Natural killer cell (primary cell): ENCODE data around the gene YBEY. TPM values are rescaled to one million over a fixed set of nuclear protein-coding genes. Genes with fewer than 3 reads are reported as not detected.

Experiments used
- ATAC-seq, 3 donors: fragments of 150-1000 bp in 2 of 3; fragments of 200-7000 bp in 1 of 3; cut with Tn5 transposase; 1 replicate in 1 of 3; 2 replicates in 2 of 3; pipeline ENCODE4 v1.10.0; 2021; ENCODE audit warnings: mild to moderate bottlenecking in 2 of 3, moderate library complexity in 2 of 3
- DNase-seq, 2 donors: peaks; one replicate each; pipeline versions ENCODE4 v3.0.0 to v3.0.0-alpha.2; 2013 to 2021; ENCODE audit warnings: mixed read lengths in 1 of 2
- H3K27ac ChIP-seq: one replicate; pipeline ENCODE4 v1.5.1; 2013; ENCODE audit warnings: mild to moderate bottlenecking, low read length
- H3K27me3 ChIP-seq: one replicate; pipeline ENCODE4 v1.6.1; 2013; ENCODE audit warnings: low read length; ENCODE audit not compliant: control insufficient read depth, insufficient read depth
- H3K36me3 ChIP-seq: one replicate; pipeline ENCODE4 v1.6.1; 2013; ENCODE audit warnings: low read length; ENCODE audit not compliant: control insufficient read depth, insufficient read depth
- H3K4me1 ChIP-seq: one replicate; pipeline ENCODE4 v1.6.1; 2013; ENCODE audit warnings: low read length; ENCODE audit not compliant: control insufficient read depth, insufficient read depth
- H3K4me3 ChIP-seq: one replicate; pipeline ENCODE4 v1.5.1; 2013; ENCODE audit warnings: low read length
- H3K9me3 ChIP-seq: one replicate; pipeline ENCODE4 v1.6.1; 2013; ENCODE audit warnings: low read length; ENCODE audit not compliant: control insufficient read depth, insufficient read depth
- H3K27ac Mint-ChIP-seq, 2 donors: one replicate each; pipeline ENCODE4 v1.8.0; 2022; ENCODE audit warnings: mild to moderate bottlenecking in 2 of 2, mixed read lengths in 2 of 2, moderate library complexity in 1 of 2
- H3K27me3 Mint-ChIP-seq, 2 donors: one replicate each; pipeline ENCODE4 v1.8.0; 2022; ENCODE audit warnings: low read depth in 2 of 2, mixed read lengths in 2 of 2
- H3K36me3 Mint-ChIP-seq: one replicate; pipeline ENCODE4 v1.8.0; 2022; ENCODE audit warnings: mixed read lengths
- H3K4me1 Mint-ChIP-seq, 2 donors: one replicate each; pipeline ENCODE4 v1.8.0; 2022; ENCODE audit warnings: mixed read lengths in 2 of 2
- H3K4me3 Mint-ChIP-seq: one replicate; pipeline ENCODE4 v1.8.0; 2022; ENCODE audit warnings: mild to moderate bottlenecking, moderate library complexity, mixed read lengths
- H3K9me3 Mint-ChIP-seq, 2 donors: one replicate each; pipeline ENCODE4 v1.8.0; 2022; ENCODE audit warnings: mixed read lengths in 2 of 2
- WGBS: methylation state at CpG from one replicate; pipeline ENCODE4 v1.1.7; 2013; ENCODE audit warnings: missing lambda C conversion rate; ENCODE audit not compliant: insufficient coverage; 5-methylcytosine and 5-hydroxymethylcytosine counted together
- intact Hi-C: fragments of 100-400 bp; cut with micrococcal nuclease; formaldehyde crosslinking; loops from one replicate; pipeline ENCODE4 v1.14.2; 2022
- total RNA-seq, 4 donors: library from RNA; stranded (reverse); fragments of 120-200 nt in 1 of 4; gene quantifications; one replicate each; pipeline versions ENCODE4 v1.2.3 to v1.2.4, GENCODE V29; 2013 to 2022
- TF ChIP-seq, protein P1 (sequence below): fragments of 200-600 bp; IDR thresholded peaks from one replicate; pipeline ENCODE4 v1.8.0; 2022; ENCODE audit warnings: antibody characterized with exemption

YBEY gene
- total RNA-seq, 3 donors from 2014 or later (not counting 1 experiment from before 2014, with no cell fraction given), result 10.8 to 13.7 (median 12.7) TPM

DNA sequence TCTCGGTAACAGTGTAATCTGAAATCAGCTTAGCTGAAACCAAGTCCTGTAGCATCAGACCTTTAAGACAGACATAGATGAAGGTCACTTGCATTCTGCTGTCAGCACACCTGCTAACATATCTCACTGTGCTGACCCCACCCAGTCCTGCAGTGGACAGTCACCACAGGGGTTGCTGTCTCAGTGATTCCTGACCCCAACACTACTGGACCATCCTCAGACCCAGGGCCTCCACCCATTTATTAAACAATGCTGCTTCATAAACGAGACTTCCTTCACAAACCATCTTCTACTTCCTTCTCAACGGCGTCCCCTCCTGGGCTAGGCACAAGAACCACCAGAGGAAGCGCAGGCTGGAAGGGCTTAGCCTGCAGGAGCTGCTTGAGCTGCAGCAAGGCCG lies 39.8 kb upstream of the YBEY start:
- intact Hi-C loops, result no loop called here
- Mint-ChIP-seq H3K4me1 (peaks cover 16 to 23% of the 10 kb centered on the region in 2 donors), H3K27me3 (no peaks in the 10 kb centered on the region), H3K4me3 (no peak overlapping the region), H3K36me3 (peaks cover 32% of the 10 kb centered on the region), H3K9me3 (no peaks in the 10 kb centered on the region), H3K27ac (peak overlapping the region in 1 of 2 donors; percentile 60)
- TF ChIP-seq, protein P1, sequence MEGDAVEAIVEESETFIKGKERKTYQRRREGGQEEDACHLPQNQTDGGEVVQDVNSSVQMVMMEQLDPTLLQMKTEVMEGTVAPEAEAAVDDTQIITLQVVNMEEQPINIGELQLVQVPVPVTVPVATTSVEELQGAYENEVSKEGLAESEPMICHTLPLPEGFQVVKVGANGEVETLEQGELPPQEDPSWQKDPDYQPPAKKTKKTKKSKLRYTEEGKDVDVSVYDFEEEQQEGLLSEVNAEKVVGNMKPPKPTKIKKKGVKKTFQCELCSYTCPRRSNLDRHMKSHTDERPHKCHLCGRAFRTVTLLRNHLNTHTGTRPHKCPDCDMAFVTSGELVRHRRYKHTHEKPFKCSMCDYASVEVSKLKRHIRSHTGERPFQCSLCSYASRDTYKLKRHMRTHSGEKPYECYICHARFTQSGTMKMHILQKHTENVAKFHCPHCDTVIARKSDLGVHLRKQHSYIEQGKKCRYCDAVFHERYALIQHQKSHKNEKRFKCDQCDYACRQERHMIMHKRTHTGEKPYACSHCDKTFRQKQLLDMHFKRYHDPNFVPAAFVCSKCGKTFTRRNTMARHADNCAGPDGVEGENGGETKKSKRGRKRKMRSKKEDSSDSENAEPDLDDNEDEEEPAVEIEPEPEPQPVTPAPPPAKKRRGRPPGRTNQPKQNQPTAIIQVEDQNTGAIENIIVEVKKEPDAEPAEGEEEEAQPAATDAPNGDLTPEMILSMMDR, result no peak
- no peak for DNase-seq
- Histone ChIP-seq H3K4me3 (no peak overlapping the region), H3K27ac (no peak overlapping the region), H3K9me3 (no peaks in the 10 kb centered on the region), H3K4me1 (peaks cover 3% of the 10 kb centered on the region), H3K36me3 (peaks cover 85% of the 10 kb centered on the region), H3K27me3 (no peaks in the 10 kb centered on the region)
- 92% methylated on average over 6 of the region's 6 CpGs for WGBS
- no peak for ATAC-seq

- TF ChIP-seq, protein P1, result no peak
- WGBS, result 91% methylated on average over 3 of the region's 3 CpGs
- peaks cover 10% of the 10 kb centered on the region for H3K4me1 ChIP-seq
- Mint-ChIP-seq H3K9me3 (no peaks in the 10 kb centered on the region), H3K4me1 (peaks cover 23 to 26% of the 10 kb centered on the region in 2 donors), H3K36me3 (peaks cover 27% of the 10 kb centered on the region), H3K4me3 (no peak overlapping the region), H3K27ac (peak overlapping the region in 1 of 2 donors; percentile 39), H3K27me3 (no peaks in the 10 kb centered on the region)
- H3K27me3 ChIP-seq, result no peaks in the 10 kb centered on the region
- no peak overlapping the region for H3K4me3 ChIP-seq
- H3K36me3 ChIP-seq, result peaks cover 77% of the 10 kb centered on the region
- intact Hi-C loops, result no loop called here
- DNase-seq (no peak), ATAC-seq (no peak)
- no peaks in the 10 kb centered on the region for H3K9me3 ChIP-seq
- H3K27ac ChIP-seq, result no peak overlapping the region
Observed at GRCh38 chr21:46247699-46248421, 38.3 kb upstream of the YBEY start.

DNA sequence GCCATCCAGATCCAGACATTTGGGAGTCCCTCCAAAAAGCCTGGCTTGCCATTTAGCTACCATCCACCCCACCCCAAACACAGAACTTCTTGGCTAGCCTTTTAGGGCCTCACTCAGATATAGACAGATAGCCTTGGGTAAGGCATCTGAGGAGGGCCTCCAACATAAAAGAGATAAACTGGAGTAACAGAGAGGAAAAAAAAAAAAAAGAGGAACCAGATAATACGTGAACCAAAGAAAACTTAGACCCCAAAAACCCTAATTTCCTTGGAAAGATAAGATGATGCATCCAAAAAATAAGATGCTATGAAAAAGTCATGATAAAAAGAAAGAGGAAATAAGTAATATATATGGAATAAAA lies 37.7 kb upstream of the YBEY start:
- peaks cover 71% of the 10 kb centered on the region for H3K36me3 ChIP-seq
- TF ChIP-seq, protein P1, result no peak
- H3K27me3 ChIP-seq, result no peaks in the 10 kb centered on the region
- H3K4me1 Mint-ChIP-seq, result peaks cover 27 to 28% of the 10 kb centered on the region in 2 donors
- ATAC-seq, result no peak
- H3K4me1 ChIP-seq, result peaks cover 15% of the 10 kb centered on the region
- H3K27me3 Mint-ChIP-seq, result no peaks in the 10 kb centered on the region
- H3K4me3 ChIP-seq, result no peak overlapping the region
- no peak overlapping the region for H3K4me3 Mint-ChIP-seq
- H3K9me3 Mint-ChIP-seq, result no peaks in the 10 kb centered on the region
- intact Hi-C loops, result no loop called here
- peaks cover 22% of the 10 kb centered on the region for H3K36me3 Mint-ChIP-seq
- no peaks in the 10 kb centered on the region for H3K9me3 ChIP-seq
- no CpG with 5 or more reads among the region's 1 CpG for WGBS
- no peak overlapping the region for H3K27ac ChIP-seq
- peak overlapping the region in 1 of 2 donors; percentile 39 for H3K27ac Mint-ChIP-seq
- DNase-seq, result no peak

DNA sequence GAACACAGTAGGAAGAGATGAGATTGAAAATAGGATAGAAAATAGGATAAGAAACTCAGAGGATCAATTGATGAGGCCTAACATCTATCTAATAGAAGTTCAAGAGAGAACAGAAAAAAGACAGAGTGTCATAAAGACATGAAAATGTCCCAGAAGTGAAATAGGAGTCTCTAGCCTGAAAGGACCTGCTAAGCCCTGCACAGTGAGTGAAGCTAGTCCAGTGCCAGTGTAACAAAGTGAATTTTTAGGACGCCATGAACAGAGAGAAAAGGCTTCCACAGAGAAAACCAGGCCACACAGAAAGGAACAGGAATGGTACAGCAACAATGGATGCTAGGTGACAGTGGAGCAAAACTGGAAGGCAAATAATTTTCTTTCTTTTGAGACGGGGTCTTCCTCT lies 37.3 kb upstream of the YBEY start:
- H3K27me3 ChIP-seq, result no peaks in the 10 kb centered on the region
- intact Hi-C loops, result no loop called here
- Mint-ChIP-seq H3K36me3 (peaks cover 21% of the 10 kb centered on the region), H3K9me3 (no peaks in the 10 kb centered on the region), H3K4me1 (peaks cover 29 to 33% of the 10 kb centered on the region in 2 donors), H3K4me3 (no peak overlapping the region), H3K27me3 (no peaks in the 10 kb centered on the region), H3K27ac (peak overlapping the region in 1 of 2 donors; percentile 39)
- no peak for DNase-seq
- ATAC-seq, result no peak
- H3K4me3 ChIP-seq, result no peak overlapping the region
- peaks cover 19% of the 10 kb centered on the region for H3K4me1 ChIP-seq
- H3K27ac ChIP-seq, result no peak overlapping the region
- H3K9me3 ChIP-seq, result no peaks in the 10 kb centered on the region
- TF ChIP-seq, protein P1, result no peak
- H3K36me3 ChIP-seq, result peaks cover 67% of the 10 kb centered on the region
- WGBS, result 96% methylated on average over 2 of the region's 2 CpGs
